A549 (cell line): ENCODE results near the gene DNASE1L2.

Experiments used
- CTCF ChIP-seq: fragments of >200 bp; sonication (Bioruptor Twin); formaldehyde crosslinking; IDR thresholded peaks from 3 replicates; pipeline ENCODE4 v1.5.1; 2016
- SREBF2 ChIP-seq: fragments of 450-650 bp; IDR thresholded peaks from 2 replicates; pipeline ENCODE4 v1.6.1; 2014; ENCODE audit warnings: mild to moderate bottlenecking, moderate library complexity

GRCh38 chr16:2237493-2238149 is 1.4 kb downstream of the DNASE1L2 start:
- no peak for TF ChIP-seq SREBF2
- TF ChIP-seq CTCF, result no peak
